ENCODE results near the gene NUPR2.
"Not testable (repeated sequence)": the region's sequence is repeated elsewhere in the genome, so short reads cannot be mapped to it uniquely, and the experiment has no call there.

The NUPR2 gene

GRCh38 chr7:56115852-56116538 is at the start of gene NUPR2:
Gene NUPR2 (minus strand): TSS chr7:56116417. CDS start chr7:56116314, 103 bp downstream.
- no peak for DNase-seq

GRCh38 chr7:56157238-56157790 is 41.1 kb upstream of the NUPR2 start:
- no peak for DNase-seq

GRCh38 chr7:56131062-56131461 is 14.8 kb upstream of the NUPR2 start:
- not testable (repeated sequence) for DNase-seq

GRCh38 chr7:56127241-56127975 is 11.2 kb upstream of the NUPR2 start:
- DNase-seq: no peak

- DNase-seq: no peak
Observed at GRCh38 chr7:56125831-56126230, 9.6 kb upstream of the NUPR2 start.

GRCh38 chr7:56124981-56125380 is 8.8 kb upstream of the NUPR2 start:
- DNase-seq: no peak

- no peak for DNase-seq
Observed at GRCh38 chr7:56121440-56121839, 5.2 kb upstream of the NUPR2 start.

GRCh38 chr7:56112244-56112643 is 4.0 kb downstream of the NUPR2 start:
- not testable (repeated sequence) for DNase-seq

- no peak for DNase-seq
Observed at GRCh38 chr7:56110611-56111010, 5.6 kb downstream of the NUPR2 start.

- DNase-seq: no peak
Observed at GRCh38 chr7:56107954-56108258, 8.3 kb downstream of the NUPR2 start.

- peak; percentile 90 to 92 for DNase-seq
Observed at GRCh38 chr7:56106108-56107073, 9.8 kb downstream of the NUPR2 start, which contains the start of gene CHCHD2. Gene CHCHD2 (minus strand): TSS chr7:56106476. CDS start chr7:56106413, 63 bp downstream.

- DNase-seq: peak; percentile 21 to 30
Observed at GRCh38 chr7:56105508-56105907, 10.7 kb downstream of the NUPR2 start.

GRCh38 chr7:56104138-56104537 is 12.1 kb downstream of the NUPR2 start:
- DNase-seq: not testable (repeated sequence)

GRCh38 chr7:56099653-56100052 is 16.6 kb downstream of the NUPR2 start:
- no peak for DNase-seq

- not testable (repeated sequence) for DNase-seq
Observed at GRCh38 chr7:56098187-56099008, 17.8 kb downstream of the NUPR2 start.

- no peak for DNase-seq
Observed at GRCh38 chr7:56097700-56098099, 18.5 kb downstream of the NUPR2 start.

- DNase-seq: no peak
Observed at GRCh38 chr7:56092789-56093531, 23.3 kb downstream of the NUPR2 start, which contains the start of gene PHKG1. Gene PHKG1 (minus strand): TSS chr7:56092952. CDS start chr7:56088941, 4,011 bp downstream.

- not testable (repeated sequence) for DNase-seq
Observed at GRCh38 chr7:56092388-56092787, 23.8 kb downstream of the NUPR2 start.

GRCh38 chr7:56091591-56091990 is 24.6 kb downstream of the NUPR2 start:
- DNase-seq: no peak

- DNase-seq: no peak
Observed at GRCh38 chr7:56087445-56087844, 28.8 kb downstream of the NUPR2 start.

- DNase-seq: no peak
Observed at GRCh38 chr7:56086761-56087160, 29.5 kb downstream of the NUPR2 start.

Data from activated CD4-positive, alpha-beta T cell treated with anti-CD3 and anti-CD28 coated beads, Interleukin-2, amount 50 U/mL, for 4 hours (primary cell).